HepG2 (cell line): Measurements from ENCODE around the gene WDR81. TPM values are rescaled to one million over a fixed set of nuclear protein-coding genes. Genes with fewer than 3 reads are reported as not detected.
A peak's percentile ranks its signal among the peaks of the same experiment; 100 is the strongest.

Source experiments
- ATAC-seq: fragments of 200-7000 bp; cut with Tn5 transposase; 3 replicates; pipeline ENCODE4 v1.9.1; 2020; ENCODE audit warnings: mild to moderate bottlenecking, moderate library complexity
- BruUV-seq: library from RNA; stranded (reverse); fragments of 400-500 nt; replicated peaks from 2 replicates; lab custom pipeline; 2021; lab: Mats Ljungman, UMichigan
- CTCF ChIA-PET: fragments of 300-600 bp; formaldehyde crosslinking; extraction: SDS; loops from one replicate; lab custom pipeline; 2021; ENCODE audit warnings: low total read pairs, inconsistent platforms, low intra/inter-chr PET ratio; lab: Yijun Ruan, JAX
- POLR2A ChIA-PET: fragments of 350-600 bp; sonication (Branson Sonifier 250); formaldehyde crosslinking; loops from one replicate; lab custom pipeline; 2020; ENCODE audit warnings: antibody characterized with exemption, inconsistent platforms; lab: Yijun Ruan, JAX
- DNase-seq: peaks from one replicate; pipeline ENCODE4 v3.0.0-alpha.2; 2015; ENCODE audit warnings: low spot score
- FAIRE-seq: peaks from 3 replicates; lab custom pipeline; 2011; peaks lifted over from hg19 to GRCh38; lab: Jason Lieb, UNC
- H2AFZ ChIP-seq: one replicate; pipeline ENCODE4 v1.6.1; 2011; ENCODE audit warnings: low read length, inconsistent platforms
- H3K27ac ChIP-seq: fragments of 300-600 bp; 3 replicates; pipeline ENCODE4 v1.8.0; 2011; ENCODE audit warnings: mixed run types, mild to moderate bottlenecking, mixed read lengths, low read length, inconsistent platforms; ENCODE audit not compliant: insufficient read depth; ENCODE audit errors: extremely low read length
- H3K27me3 ChIP-seq, 2 experiments: fragments of 200-600 bp in 1 of 2; 2 replicates in 1 of 2; 3 replicates in 1 of 2; pipeline versions ENCODE4 v1.6.0 to v1.8.0; 2011; ENCODE audit warnings: low read length in 2 of 2, mild to moderate bottlenecking in 2 of 2, moderate library complexity in 2 of 2, inconsistent platforms in 1 of 2; ENCODE audit not compliant: insufficient read depth in 2 of 2, control insufficient read depth in 1 of 2
- H3K36me3 ChIP-seq, 2 experiments: fragments of 200-600 bp in 1 of 2; replicated peaks in 1 of 2; 2 replicates in 1 of 2; 3 replicates in 1 of 2; pipeline versions ENCODE4 v1.5.1 to v1.8.0; 2011; ENCODE audit warnings: low read length in 2 of 2, inconsistent platforms in 1 of 2; ENCODE audit not compliant: insufficient read depth in 2 of 2, control insufficient read depth in 1 of 2
- H3K4me1 ChIP-seq: 2 replicates; pipeline ENCODE4 v1.5.1; 2012; ENCODE audit warnings: low read length, inconsistent platforms; ENCODE audit not compliant: insufficient read depth
- H3K4me2 ChIP-seq: 2 replicates; pipeline ENCODE4 v1.6.0; 2011; ENCODE audit warnings: low read depth, low read length, inconsistent platforms
- H3K4me3 ChIP-seq, 3 experiments: fragments of 200-600 bp in 1 of 3; sonication (generic), shearing (Covaris generic) in 1 of 3; replicated peaks in 1 of 3; 2 replicates each; pipeline ENCODE4 v1.5.1; 2011 to 2016; ENCODE audit warnings: low read length in 3 of 3, inconsistent platforms in 2 of 3, low read depth in 2 of 3, mild to moderate bottlenecking in 2 of 3, control low read depth in 1 of 3, mixed read lengths in 1 of 3; ENCODE audit not compliant: insufficient read depth in 1 of 3
- H3K79me2 ChIP-seq: one replicate; pipeline ENCODE4 v1.6.1; 2011; ENCODE audit warnings: low read length, inconsistent platforms; ENCODE audit not compliant: insufficient read depth
- H3K9ac ChIP-seq: 2 replicates; pipeline ENCODE4 v1.6.0; 2011; ENCODE audit warnings: mild to moderate bottlenecking, low read depth, low read length, inconsistent platforms; ENCODE audit not compliant: insufficient read depth
- H3K9me3 ChIP-seq: 2 replicates; pipeline ENCODE4 v1.5.1; 2012; ENCODE audit warnings: mild to moderate bottlenecking, low read length
- H4K20me1 ChIP-seq: 2 replicates; pipeline ENCODE4 v1.6.0; 2011; ENCODE audit warnings: inconsistent platforms, mild to moderate bottlenecking, low read length, moderate library complexity; ENCODE audit not compliant: insufficient read depth
- ATF7-NPFF ChIP-seq: sonication (generic); formaldehyde crosslinking; IDR thresholded peaks from 2 replicates; pipeline ENCODE4 v1.8.1; 2023; ENCODE audit warnings: mild to moderate bottlenecking, low read depth, missing genetic modification reagents, moderate library complexity
- CHD2 ChIP-seq: IDR thresholded peaks from 2 replicates; pipeline ENCODE4 v1.6.1; 2011; ENCODE audit warnings: low read depth, low read length, improper control_type of control experiment
- ESRRA ChIP-seq: sonication (generic); formaldehyde crosslinking; IDR thresholded peaks from 2 replicates; pipeline ENCODE4 v1.5.1; 2020; ENCODE audit warnings: mild to moderate bottlenecking, low read depth, missing genetic modification reagents
- EZH2 ChIP-seq: conservative IDR thresholded peaks from 2 replicates; pipeline ENCODE4 v1.6.1; 2012; ENCODE audit warnings: mild to moderate bottlenecking, low read depth, low read length, moderate library complexity
- GTF3A ChIP-seq: sonication (generic); formaldehyde crosslinking; conservative IDR thresholded peaks from 2 replicates; pipeline ENCODE4 v1.4.0; 2020; ENCODE audit warnings: mild to moderate bottlenecking, missing genetic modification reagents
- ZNF335 ChIP-seq: sonication (generic); formaldehyde crosslinking; IDR thresholded peaks from 2 replicates; pipeline ENCODE4 v1.4.0; 2020; ENCODE audit warnings: missing genetic modification reagents
- ZNF839 ChIP-seq: sonication (generic); formaldehyde crosslinking; IDR thresholded peaks from 2 replicates; pipeline ENCODE4 v1.4.0; 2020; ENCODE audit warnings: missing genetic modification reagents, mild to moderate bottlenecking, borderline replicate concordance
- WGBS: methylation state at CpG from one replicate; pipeline ENCODE4 v1.1.6; 2017; ENCODE audit warnings: low lambda C conversion rate; 5-methylcytosine and 5-hydroxymethylcytosine counted together
- in situ Hi-C: cut with HindIII; loops from 2 replicates; pipeline ENCODE4 v1.10.0; 2017; ENCODE audit warnings: low pct_unique_long_range_greater_than_20kb; ENCODE audit not compliant: extremely low pct_ligation_motif_present
- intact Hi-C: fragments of 100-400 bp; cut with micrococcal nuclease; formaldehyde crosslinking; loops from one replicate; pipeline ENCODE4 v1.10.0; 2022; ENCODE audit not compliant: unreplicated experiment
- polyA plus RNA-seq, 8 experiments: library from polyadenylated mRNA; depleted of rRNA in 3 of 8; stranded (reverse) in 7 of 8; unstranded in 1 of 8; fragments of >200 nt; fragmentation: Illumina TruSeq in 4 of 8; extraction: Trizol in 4 of 8; gene quantifications; 2 replicates each; pipeline versions ENCODE4 v1.2.1 to v1.2.3, GENCODE V29; 2011 to 2016; ENCODE audit warnings: low read depth in 4 of 8, missing spikeins in 1 of 8, mixed read lengths in 1 of 8; ENCODE audit not compliant: insufficient read depth in 1 of 8
- total RNA-seq, 5 experiments: library from RNA; depleted of rRNA; stranded (reverse); fragments of >200 nt; fragmentation: Illumina TruSeq; extraction: Trizol; gene quantifications; 2 replicates each; pipeline ENCODE4 v1.2.3, GENCODE V29; 2016; ENCODE audit warnings: low read depth in 1 of 5
- TF ChIP-seq, protein P1 (sequence below): sonication (generic); formaldehyde crosslinking; IDR thresholded peaks from 2 replicates; pipeline ENCODE4 v1.4.0; 2020; ENCODE audit warnings: mild to moderate bottlenecking, missing genetic modification reagents, borderline replicate concordance
- TF ChIP-seq, protein P2 (sequence below): sonication (generic); formaldehyde crosslinking; IDR thresholded peaks from 2 replicates; pipeline ENCODE4 v1.5.0; 2020; ENCODE audit warnings: mild to moderate bottlenecking, missing genetic modification reagents, borderline replicate concordance
- TF ChIP-seq, protein P3 (sequence below): IDR thresholded peaks from 2 replicates; pipeline ENCODE4 v1.6.1; 2016; ENCODE audit warnings: control low read depth

WDR81 gene
- total and polyA plus RNA-seq, 2 of the 13 experiments (the other 11 are each of a cell fraction or from before 2014, with no cell fraction given): 9.1 to 16.7 TPM

DNA sequence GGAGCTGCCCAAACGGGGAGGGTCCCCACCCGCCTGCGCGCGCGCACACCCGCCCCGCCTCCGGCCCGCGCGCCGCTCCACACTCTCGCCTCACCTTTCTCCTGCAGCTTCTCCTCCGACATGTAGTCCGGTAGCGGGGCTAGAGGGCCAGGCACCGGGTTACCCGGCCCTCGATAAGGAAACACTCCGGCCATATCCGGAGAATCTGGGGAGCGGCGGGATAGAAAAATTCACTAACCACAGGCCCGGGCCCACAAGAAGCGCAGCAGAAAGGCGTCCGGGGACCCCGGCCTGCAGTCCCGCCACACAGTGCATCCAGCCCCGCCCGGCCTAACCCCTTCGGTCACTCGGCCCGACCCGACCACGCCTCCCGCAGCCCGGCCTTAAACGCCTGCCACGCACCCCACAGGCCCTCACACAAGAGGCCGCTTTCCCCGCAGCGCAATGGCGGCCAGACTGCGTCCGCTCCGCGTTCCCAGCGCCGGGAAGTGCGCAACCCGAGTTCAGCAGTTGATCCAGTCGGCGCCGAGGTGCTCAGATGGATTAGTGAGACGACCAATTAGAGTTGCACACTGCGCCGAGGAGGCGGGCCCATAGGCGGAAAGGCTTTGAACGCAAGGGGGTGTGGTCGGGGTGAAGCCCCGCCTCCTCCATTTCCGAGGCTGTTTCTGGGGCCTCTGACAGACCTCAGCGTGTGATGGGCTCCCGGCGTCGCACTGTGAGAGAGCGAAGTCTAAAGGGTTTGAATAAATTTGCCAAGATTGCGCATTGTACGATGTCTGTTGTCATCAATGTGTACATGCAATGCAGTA lies 39.9 kb upstream of the WDR81 start, which contains the start of gene PRPF8:
Gene PRPF8, minus strand, starts transcription at position 490 of the 812 bp plus-strand sequence. Its CDS starts 296 bp downstream, at position 194.
- peak within 1 kb of the TSS; percentile 88 for H3K27ac ChIP-seq
- ATAC-seq (peak; percentile 99), FAIRE-seq (peak; percentile 97), DNase-seq (peak; percentile 94)
- TSS peak; percentile 56 for BruUV-seq
- H3K27me3 ChIP-seq: no peaks in the 10 kb centered on the region
- ChIA-PET CTCF (interaction anchor here (0.5 kb wide), 1 partner anchor 106 kb away, joined by 3 read pairs; no protein-coding TSS in a partner anchor), POLR2A (interaction anchor here (0.6 to 2.9 kb wide), 16 partner anchors 11 to 126 kb away, joined by 3 to 18 read pairs (median 4); partner anchors contain the start of genes RILP and SERPINF1)
- H4K20me1 ChIP-seq: peaks cover 12% of the 10 kb centered on the region
- H2AFZ ChIP-seq: peak within 1 kb of the TSS; percentile 72
- H3K9me3 ChIP-seq: no peaks in the 10 kb centered on the region
- H3K36me3 ChIP-seq: peaks cover 25 to 37% of the 10 kb centered on the region in 2 experiments
- H3K79me2 ChIP-seq: peaks cover 27% of the 10 kb centered on the region
- 0% methylated on average over 31 of the region's 72 CpGs for WGBS
- H3K4me3 ChIP-seq: peak within 1 kb of the TSS; percentile 88 to 90 (median 89)
- in situ Hi-C loops (no loop called here), intact Hi-C loops (loop anchor here (2.0 kb wide), 1 partner anchor 32 kb away; no protein-coding TSS in a partner anchor)
- H3K9ac ChIP-seq: peak within 1 kb of the TSS; percentile 94
- peak within 1 kb of the TSS; percentile 83 for H3K4me2 ChIP-seq
- H3K4me1 ChIP-seq: peaks cover 28% of the 10 kb centered on the region
- TF ChIP-seq CHD2 (peak; percentile 52; the same call in 1 of the 2 replicates), ESRRA (CRISPR knock-in tag) (peak; percentile 56; the same call in 1 of the 2 replicates), ATF7-NPFF (CRISPR knock-in tag) (no peak), GTF3A (CRISPR knock-in tag) (no peak; the same call in 1 of the 2 replicates), ZNF839 (CRISPR knock-in tag) (no peak), EZH2 (no peak), ZNF335 (CRISPR knock-in tag) (peak; percentile 85)
- TF ChIP-seq, protein P1, sequence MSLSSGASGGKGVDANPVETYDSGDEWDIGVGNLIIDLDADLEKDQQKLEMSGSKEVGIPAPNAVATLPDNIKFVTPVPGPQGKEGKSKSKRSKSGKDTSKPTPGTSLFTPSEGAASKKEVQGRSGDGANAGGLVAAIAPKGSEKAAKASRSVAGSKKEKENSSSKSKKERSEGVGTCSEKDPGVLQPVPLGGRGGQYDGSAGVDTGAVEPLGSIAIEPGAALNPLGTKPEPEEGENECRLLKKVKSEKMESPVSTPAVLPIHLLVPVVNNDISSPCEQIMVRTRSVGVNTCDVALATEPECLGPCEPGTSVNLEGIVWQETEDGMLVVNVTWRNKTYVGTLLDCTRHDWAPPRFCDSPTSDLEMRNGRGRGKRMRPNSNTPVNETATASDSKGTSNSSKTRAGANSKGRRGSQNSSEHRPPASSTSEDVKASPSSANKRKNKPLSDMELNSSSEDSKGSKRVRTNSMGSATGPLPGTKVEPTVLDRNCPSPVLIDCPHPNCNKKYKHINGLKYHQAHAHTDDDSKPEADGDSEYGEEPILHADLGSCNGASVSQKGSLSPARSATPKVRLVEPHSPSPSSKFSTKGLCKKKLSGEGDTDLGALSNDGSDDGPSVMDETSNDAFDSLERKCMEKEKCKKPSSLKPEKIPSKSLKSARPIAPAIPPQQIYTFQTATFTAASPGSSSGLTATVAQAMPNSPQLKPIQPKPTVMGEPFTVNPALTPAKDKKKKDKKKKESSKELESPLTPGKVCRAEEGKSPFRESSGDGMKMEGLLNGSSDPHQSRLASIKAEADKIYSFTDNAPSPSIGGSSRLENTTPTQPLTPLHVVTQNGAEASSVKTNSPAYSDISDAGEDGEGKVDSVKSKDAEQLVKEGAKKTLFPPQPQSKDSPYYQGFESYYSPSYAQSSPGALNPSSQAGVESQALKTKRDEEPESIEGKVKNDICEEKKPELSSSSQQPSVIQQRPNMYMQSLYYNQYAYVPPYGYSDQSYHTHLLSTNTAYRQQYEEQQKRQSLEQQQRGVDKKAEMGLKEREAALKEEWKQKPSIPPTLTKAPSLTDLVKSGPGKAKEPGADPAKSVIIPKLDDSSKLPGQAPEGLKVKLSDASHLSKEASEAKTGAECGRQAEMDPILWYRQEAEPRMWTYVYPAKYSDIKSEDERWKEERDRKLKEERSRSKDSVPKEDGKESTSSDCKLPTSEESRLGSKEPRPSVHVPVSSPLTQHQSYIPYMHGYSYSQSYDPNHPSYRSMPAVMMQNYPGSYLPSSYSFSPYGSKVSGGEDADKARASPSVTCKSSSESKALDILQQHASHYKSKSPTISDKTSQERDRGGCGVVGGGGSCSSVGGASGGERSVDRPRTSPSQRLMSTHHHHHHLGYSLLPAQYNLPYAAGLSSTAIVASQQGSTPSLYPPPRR: no peak
- TF ChIP-seq, protein P2, sequence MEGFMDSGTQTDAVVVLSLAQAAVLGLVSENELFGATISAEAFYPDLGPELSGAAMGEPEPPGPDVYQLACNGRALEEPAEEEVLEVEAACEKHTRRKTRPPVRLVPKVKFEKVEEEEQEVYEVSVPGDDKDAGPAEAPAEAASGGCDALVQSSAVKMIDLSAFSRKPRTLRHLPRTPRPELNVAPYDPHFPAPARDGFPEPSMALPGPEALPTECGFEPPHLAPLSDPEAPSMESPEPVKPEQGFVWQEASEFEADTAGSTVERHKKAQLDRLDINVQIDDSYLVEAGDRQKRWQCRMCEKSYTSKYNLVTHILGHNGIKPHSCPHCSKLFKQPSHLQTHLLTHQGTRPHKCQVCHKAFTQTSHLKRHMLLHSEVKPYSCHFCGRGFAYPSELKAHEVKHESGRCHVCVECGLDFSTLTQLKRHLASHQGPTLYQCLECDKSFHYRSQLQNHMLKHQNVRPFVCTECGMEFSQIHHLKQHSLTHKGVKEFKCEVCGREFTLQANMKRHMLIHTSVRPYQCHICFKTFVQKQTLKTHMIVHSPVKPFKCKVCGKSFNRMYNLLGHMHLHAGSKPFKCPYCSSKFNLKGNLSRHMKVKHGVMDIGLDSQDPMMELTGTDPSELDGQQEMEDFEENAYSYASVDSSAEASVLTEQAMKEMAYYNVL (CRISPR knock-in tag): peak; percentile 56; the same call in 1 of the 2 replicates
- TF ChIP-seq, protein P3, sequence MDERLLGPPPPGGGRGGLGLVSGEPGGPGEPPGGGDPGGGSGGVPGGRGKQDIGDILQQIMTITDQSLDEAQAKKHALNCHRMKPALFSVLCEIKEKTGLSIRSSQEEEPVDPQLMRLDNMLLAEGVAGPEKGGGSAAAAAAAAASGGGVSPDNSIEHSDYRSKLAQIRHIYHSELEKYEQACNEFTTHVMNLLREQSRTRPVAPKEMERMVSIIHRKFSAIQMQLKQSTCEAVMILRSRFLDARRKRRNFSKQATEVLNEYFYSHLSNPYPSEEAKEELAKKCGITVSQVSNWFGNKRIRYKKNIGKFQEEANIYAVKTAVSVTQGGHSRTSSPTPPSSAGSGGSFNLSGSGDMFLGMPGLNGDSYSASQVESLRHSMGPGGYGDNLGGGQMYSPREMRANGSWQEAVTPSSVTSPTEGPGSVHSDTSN (CRISPR knock-in tag): peak; percentile 87
